ENCODE measurements around the gene MTM1. TPM values are rescaled to one million over a fixed set of nuclear protein-coding genes. Genes with fewer than 3 reads are reported as not detected.

MTM1 gene
- total RNA-seq, 4 donors from 2014 or later, result 10.5 to 32.7 (median 14.3) TPM

DNA sequence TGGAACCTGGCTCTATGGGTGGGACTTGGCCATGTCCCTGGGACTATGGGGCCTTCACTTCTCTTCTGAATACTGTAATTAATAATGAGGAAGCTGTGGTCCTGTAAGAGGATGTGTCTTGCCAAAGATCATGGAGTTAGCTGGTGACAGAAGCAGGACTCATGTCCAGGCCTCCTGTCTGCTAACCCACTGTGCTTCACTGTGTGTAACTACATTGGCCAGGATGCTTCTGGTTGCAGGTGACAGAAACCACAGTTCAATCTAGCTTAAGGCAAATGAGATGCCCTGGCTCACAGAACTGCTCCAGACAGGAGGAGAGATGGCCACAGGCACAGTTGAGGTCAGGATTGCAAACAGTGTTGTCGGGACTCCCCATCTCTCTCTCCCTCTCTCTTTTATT is 127.9 kb downstream of the MTM1 start:
- no CpG with 5 or more reads among the region's 1 CpG for WGBS, 2 donors (ENCODE audit: low coverage in 1 of 2)
- Histone ChIP-seq H3K36me3 (no peaks in the 10 kb centered on the region), H3K4me1 (peaks cover 0 to 31% (median 5%) of the 10 kb centered on the region in 3 donors), H3K27ac (no peak overlapping the region), H3K9me3 (no peaks in the 10 kb centered on the region), H3K4me3 (no peak overlapping the region), H3K27me3 (no peaks in the 10 kb centered on the region)
- no peak for ATAC-seq
- TF ChIP-seq POLR2A (IDR thresholded peaks at IDR 0.05), result no peak
- TF ChIP-seq POLR2AphosphoS5 (IDR thresholded peaks at IDR 0.05), result no peak
- TF ChIP-seq, protein P1, sequence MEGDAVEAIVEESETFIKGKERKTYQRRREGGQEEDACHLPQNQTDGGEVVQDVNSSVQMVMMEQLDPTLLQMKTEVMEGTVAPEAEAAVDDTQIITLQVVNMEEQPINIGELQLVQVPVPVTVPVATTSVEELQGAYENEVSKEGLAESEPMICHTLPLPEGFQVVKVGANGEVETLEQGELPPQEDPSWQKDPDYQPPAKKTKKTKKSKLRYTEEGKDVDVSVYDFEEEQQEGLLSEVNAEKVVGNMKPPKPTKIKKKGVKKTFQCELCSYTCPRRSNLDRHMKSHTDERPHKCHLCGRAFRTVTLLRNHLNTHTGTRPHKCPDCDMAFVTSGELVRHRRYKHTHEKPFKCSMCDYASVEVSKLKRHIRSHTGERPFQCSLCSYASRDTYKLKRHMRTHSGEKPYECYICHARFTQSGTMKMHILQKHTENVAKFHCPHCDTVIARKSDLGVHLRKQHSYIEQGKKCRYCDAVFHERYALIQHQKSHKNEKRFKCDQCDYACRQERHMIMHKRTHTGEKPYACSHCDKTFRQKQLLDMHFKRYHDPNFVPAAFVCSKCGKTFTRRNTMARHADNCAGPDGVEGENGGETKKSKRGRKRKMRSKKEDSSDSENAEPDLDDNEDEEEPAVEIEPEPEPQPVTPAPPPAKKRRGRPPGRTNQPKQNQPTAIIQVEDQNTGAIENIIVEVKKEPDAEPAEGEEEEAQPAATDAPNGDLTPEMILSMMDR (IDR thresholded peaks at IDR 0.05), result no peak
- TF ChIP-seq EP300 (IDR thresholded peaks at IDR 0.05), result no peak

DNA sequence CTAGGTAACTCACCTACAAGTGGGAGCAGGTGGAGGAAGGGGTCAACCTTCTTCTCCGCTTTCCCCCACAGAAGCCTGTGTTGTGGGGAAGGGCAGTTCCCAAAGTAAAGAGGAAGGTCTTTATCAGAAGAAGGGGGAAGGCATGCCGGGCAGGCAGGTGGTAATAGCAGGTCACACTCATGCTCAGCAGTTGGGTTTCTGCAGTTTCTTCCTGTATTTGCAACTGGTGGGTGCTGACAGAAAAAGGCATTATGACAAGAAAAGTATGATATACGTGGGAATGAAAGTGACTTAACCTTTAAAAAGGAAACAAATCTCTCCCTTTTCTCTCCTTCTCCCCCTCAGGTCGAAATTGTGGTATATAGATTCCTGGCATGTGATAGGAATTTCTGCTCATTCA is 128.4 kb downstream of the MTM1 start:
- Histone ChIP-seq H3K27ac (no peak overlapping the region), H3K4me1 (peaks cover 0 to 31% (median 5%) of the 10 kb centered on the region in 3 donors), H3K27me3 (no peaks in the 10 kb centered on the region), H3K9me3 (no peaks in the 10 kb centered on the region), H3K36me3 (no peaks in the 10 kb centered on the region), H3K4me3 (no peak overlapping the region)
- no peak for TF ChIP-seq POLR2AphosphoS5 (IDR thresholded peaks at IDR 0.05)
- no peak for TF ChIP-seq EP300 (IDR thresholded peaks at IDR 0.05)
- TF ChIP-seq, protein P1 (IDR thresholded peaks at IDR 0.05), result no peak
- TF ChIP-seq POLR2A (IDR thresholded peaks at IDR 0.05), result no peak
- WGBS, 2 donors (ENCODE audit: low coverage in 1 of 2), result 51 to 53% methylated on average over 2 to 4 of the region's 4 CpGs
- no peak for ATAC-seq

DNA sequence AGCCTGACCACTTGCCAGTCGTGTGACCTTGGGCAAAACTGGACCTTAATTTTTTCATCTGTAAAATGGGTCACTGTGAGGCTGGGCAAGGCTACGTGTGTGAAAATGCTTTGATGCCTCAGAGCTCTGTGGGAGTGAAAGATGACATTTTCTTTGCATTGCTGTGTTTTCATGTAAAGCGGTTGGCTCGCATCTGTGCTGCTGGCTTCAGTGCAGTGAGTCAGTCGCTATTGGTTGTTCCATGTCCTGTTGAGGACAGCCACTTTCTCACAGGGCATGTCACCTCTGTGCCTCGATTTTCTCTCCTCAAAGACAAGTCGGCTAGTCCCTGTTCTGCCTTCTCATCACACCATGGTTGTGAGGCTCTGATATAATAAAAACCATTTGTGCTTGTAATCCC is 129.2 kb downstream of the MTM1 start:
- H3K27ac ChIP-seq, result no peak overlapping the region
- peaks cover 0 to 24% (median 5%) of the 10 kb centered on the region in 3 donors for H3K4me1 ChIP-seq
- TF ChIP-seq POLR2AphosphoS5 (IDR thresholded peaks at IDR 0.05), result no peak
- H3K36me3 ChIP-seq, result no peaks in the 10 kb centered on the region
- H3K9me3 ChIP-seq, result no peaks in the 10 kb centered on the region
- no peak for ATAC-seq
- H3K4me3 ChIP-seq, result no peak overlapping the region
- H3K27me3 ChIP-seq, result no peaks in the 10 kb centered on the region
- 60 to 64% methylated on average over 1 to 7 of the region's 7 CpGs for WGBS, 2 donors (ENCODE audit: low coverage in 1 of 2)

DNA sequence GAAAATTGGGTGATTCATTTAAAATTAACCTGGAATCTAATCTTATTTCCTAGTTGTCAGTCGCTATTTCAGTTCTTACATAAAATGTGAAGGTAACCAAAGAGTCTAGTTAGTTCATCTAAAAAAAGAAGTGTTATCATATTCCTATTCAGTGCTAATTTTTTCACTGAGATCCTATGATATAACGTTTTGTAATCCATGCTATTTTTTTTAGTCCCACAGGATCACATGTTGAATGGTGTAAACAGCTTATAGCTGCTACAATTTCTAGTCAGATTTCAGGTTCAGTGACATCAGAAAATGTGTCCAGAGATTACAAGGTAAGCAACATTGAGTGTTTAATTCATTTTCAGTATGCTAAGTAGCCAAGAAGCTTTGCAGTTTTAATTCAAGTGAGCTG is 130.6 kb downstream of the MTM1 start:
- Histone ChIP-seq H3K4me1 (peaks cover 0 to 22% (median 5%) of the 10 kb centered on the region in 3 donors), H3K4me3 (no peak overlapping the region), H3K27ac (no peak overlapping the region), H3K9me3 (no peaks in the 10 kb centered on the region), H3K27me3 (no peaks in the 10 kb centered on the region), H3K36me3 (no peaks in the 10 kb centered on the region)
- ATAC-seq, result no peak
- TF ChIP-seq, protein P1 (IDR thresholded peaks at IDR 0.05), result no peak
- TF ChIP-seq EP300 (IDR thresholded peaks at IDR 0.05) (no peak), POLR2A (IDR thresholded peaks at IDR 0.05) (no peak), POLR2AphosphoS5 (IDR thresholded peaks at IDR 0.05) (no peak)
- WGBS, 2 donors (ENCODE audit: low coverage in 1 of 2), result 43 to 46% methylated on average over 2 of the region's 2 CpGs

DNA sequence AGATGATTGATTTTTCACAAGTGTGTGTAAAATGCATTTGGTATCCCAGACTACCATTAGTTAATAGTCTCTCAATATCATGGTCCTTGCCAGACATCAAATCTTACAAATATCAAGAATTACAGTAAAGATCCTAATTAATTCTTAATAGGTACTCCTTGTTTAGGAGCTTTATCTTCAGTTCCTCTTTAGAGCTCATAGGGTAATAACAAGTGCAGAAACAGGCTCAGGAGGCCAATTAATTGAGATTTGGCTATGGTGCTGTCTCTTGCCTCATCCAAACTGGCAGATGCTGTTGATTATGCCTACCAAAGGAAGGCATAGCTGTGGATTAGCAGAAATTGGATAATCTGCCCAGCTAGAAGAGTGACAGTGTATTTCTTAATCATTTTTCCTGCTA is 131.7 kb downstream of the MTM1 start:
- no peaks in the 10 kb centered on the region for H3K9me3 ChIP-seq
- TF ChIP-seq, protein P1 (IDR thresholded peaks at IDR 0.05), result no peak
- no peak for TF ChIP-seq POLR2AphosphoS5 (IDR thresholded peaks at IDR 0.05)
- TF ChIP-seq EP300 (IDR thresholded peaks at IDR 0.05), result no peak
- TF ChIP-seq POLR2A (IDR thresholded peaks at IDR 0.05), result no peak
- peaks cover 0 to 15% (median 0%) of the 10 kb centered on the region in 3 donors for H3K4me1 ChIP-seq
- ATAC-seq, result no peak
- H3K36me3 ChIP-seq, result no peaks in the 10 kb centered on the region
- no peak overlapping the region for H3K4me3 ChIP-seq
- no peaks in the 10 kb centered on the region for H3K27me3 ChIP-seq
- no peak overlapping the region for H3K27ac ChIP-seq

Measured in gastroesophageal sphincter (tissue), 4 donors.